NCI-H1092 (cell line): ENCODE results near the gene GCNT2.
"Not testable (repeated sequence)": the region's sequence is repeated elsewhere in the genome, so short reads cannot be mapped to it uniquely, and the experiment has no call there.

Experiments
- DNase-seq: peaks from one replicate; lab custom pipeline; 2025; lab: John Stamatoyannopoulos, UW

The GCNT2 gene

DNA sequence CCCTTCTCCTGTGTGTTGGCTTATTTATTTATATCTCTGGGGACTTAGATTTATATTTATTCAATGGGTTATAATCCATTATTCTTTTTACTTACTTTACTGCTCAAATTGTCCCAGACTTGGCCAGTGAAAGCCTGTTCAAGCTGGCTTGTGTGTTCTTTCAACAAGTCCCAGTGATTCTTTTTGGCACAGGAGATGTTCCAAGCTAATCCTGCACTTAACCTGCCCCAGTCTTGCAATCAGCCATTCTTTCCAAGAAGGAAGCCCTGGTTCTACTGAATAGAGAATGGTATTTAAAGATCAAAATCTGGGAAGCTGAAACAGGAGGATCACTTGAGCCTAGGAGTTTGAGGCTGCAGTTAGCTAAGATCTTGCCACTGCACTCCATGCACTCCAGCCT, 26.7 kb downstream of the GCNT2 start:
- no peak for DNase-seq

- no peak for DNase-seq
Measured at GRCh38 chr6:10550764-10551163, 29.6 kb downstream of the GCNT2 start.

DNA sequence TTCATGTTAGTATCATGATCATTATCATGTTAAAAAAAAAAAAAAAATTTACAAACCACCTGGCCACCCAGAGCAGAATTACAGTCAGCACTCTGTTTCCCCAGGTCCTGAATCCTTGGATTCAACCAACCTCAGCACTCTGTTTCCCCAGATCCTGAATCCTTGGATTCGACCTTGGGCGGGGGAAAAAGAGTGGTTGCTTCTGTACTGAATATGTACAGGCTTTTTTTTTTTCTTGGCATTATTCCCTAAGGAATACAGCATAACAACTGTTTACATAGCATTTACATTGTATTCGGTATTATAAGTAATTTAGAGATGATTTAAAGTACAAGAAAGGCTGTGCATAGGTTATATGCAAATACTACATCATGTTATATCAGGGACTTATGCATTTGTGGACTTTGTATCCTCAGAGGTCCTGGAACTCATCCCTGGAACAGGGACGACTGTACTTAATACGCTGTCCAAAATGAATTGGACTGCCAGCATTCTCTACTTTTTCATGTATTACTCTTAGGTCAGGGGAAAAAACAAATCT, 31.2 kb downstream of the GCNT2 start:
- DNase-seq, result no peak

DNA sequence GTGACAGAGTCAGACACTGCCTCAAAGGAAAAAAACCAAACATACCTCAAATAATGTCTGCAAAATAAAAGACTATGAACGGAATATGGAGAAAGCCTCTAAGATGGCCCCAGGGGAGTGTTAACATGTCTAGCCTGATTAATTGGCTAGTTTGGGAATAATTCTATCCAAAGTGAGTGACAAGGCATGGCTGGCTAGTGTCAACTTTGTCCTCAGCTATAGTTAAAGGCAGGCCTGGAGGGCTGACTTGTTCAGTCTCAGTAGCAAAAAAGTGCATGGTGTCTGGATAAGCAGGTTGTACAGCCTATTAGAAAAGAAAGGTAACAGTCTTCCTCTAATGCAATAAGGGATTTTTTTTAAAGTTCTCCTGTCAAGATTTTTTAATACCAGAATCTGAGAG, 32.7 kb downstream of the GCNT2 start:
- no peak for DNase-seq

DNA sequence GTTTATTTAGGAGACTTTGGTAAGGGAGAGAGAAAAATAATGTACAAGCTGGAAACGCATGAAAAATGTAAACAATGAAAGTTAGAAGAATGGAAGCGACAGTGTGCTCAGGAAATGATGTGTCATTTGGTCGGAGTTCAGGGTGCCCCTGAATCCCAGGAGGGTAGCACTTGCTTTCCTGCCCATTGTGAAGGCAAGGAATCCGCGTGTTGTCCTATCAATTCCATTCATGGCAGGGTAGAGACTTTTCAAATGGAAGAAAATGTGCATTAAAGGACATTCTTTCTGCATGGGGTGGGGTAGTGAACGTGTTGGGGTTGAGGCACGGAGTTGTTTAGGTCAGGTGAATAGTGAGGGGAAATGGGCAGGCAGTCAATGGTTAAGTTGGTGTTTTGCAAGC, 33.7 kb downstream of the GCNT2 start:
- DNase-seq, result no peak

GRCh38 chr6:10555625-10556309, 34.6 kb downstream of the GCNT2 start:
- peak; percentile 30 for DNase-seq

DNA sequence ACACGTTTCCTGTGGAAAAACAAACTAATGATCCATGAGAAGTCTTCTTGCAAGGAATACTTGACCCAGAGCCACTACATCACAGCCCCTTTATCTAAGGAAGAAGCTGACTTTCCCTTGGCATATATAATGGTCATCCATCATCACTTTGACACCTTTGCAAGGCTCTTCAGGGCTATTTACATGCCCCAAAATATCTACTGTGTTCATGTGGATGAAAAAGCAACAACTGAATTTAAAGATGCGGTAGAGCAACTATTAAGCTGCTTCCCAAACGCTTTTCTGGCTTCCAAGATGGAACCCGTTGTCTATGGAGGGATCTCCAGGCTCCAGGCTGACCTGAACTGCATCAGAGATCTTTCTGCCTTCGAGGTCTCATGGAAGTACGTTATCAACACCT, 35.4 kb downstream of the GCNT2 start:
- DNase-seq, result no peak

DNA sequence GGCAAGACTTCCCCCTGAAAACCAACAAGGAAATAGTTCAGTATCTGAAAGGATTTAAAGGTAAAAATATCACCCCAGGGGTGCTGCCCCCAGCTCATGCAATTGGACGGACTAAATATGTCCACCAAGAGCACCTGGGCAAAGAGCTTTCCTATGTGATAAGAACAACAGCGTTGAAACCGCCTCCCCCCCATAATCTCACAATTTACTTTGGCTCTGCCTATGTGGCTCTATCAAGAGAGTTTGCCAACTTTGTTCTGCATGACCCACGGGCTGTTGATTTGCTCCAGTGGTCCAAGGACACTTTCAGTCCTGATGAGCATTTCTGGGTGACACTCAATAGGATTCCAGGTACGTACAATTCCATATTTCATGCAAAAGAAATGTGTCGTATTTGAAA, 35.8 kb downstream of the GCNT2 start:
- no peak for DNase-seq

GRCh38 chr6:10557913-10558312, 36.8 kb downstream of the GCNT2 start:
- DNase-seq, result no peak

DNA sequence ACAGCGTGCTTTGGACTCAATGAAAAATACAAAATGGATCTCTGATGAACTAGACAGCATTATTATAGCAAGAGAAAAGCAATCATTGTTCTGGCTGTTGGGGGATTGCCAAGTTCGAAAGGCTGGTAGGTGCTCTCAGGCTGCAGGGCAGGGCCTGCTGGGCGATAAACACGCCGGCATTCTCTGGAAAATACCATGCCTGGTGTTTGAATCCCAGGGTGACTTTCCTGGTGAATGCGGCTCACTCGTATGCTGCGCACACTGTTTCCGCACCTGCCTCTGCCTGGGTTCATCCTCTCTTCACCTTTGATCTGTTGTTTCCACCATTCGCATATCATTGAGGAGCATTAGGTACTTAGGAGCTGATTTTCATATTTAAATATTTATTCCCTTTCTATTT, 37.4 kb downstream of the GCNT2 start:
- no peak for DNase-seq

GRCh38 chr6:10559522-10560152, 38.5 kb downstream of the GCNT2 start:
- DNase-seq, result no peak

DNA sequence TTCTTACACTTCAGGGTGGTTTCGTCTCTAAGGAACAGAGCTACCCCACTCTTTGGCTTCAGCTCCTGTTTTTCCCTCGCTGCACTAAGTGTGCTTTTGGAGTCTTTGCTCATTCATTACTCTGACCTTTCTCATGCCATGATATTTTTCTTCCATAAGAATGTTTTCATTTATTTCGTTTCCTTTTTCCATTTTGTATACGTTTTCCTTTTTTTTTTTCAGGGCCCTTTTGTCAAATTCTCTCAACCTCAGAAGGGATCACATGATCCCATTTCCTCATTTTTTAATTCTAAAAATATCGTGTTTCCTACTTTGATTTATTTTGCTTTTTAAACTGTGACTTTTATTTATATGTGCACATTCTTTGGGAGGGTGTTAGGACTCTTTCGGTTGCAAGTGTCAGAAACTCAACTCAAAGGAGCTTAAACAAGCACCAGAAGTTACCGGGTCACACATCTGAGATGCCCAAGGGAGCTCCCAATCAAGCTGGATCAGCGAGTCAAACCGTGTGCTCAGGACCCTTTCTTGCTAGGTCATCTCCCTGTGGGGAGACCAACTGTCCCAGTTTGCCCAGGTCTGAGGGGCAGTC, 40.6 kb downstream of the GCNT2 start:
- no peak for DNase-seq

DNA sequence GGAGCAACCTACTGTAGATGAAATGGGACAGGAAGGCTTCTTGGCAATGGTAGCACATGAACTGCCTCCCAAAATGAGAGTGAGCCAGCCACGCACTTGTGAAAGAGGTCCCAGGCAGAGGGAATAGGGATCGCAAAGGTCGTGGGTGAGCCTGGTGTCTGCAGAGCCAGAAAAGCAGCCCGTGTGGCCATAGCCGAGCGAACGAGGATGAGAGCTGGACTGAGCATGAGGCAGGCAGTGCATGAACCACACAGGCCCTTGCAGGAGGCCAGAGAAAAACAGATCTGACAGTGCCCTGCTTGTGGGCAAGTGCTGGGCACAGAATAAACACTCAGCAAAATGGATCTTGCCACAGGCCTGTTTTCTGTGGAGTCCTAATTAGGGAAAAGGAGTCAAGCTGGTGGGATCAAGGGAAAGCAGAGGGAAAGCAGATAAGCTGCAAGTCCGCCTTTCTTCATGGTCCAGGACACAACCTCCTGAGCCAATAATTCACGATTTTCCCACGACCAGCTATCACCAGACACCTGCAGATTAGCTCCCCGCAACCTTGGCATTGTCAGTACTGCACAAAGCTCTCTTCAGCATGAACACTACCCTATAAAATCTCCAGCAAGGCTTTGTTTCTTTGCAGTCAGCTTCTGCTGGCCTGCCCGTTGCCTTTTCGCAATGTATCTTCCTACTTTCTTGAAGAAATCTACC, 44.0 kb downstream of the GCNT2 start:
- DNase-seq, result no peak

DNA sequence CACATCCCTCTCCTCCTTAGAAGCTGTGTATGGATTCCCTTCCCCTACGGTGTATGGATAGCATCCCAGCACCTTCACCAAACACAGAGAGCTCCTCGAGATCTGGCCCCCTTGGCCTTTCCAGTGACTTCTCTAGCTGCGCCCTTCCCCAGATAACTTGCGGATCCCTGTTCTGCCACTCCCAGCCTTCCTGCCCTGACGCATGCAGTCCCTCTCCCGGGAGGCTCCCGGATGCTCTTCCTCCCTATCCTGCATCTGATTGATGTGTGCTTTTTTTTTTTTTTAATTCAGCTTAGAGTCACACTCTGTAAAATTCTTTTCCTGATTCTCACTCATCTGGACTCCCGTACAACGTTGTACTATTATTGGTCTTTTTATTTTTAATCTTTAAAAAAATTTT, 44.8 kb downstream of the GCNT2 start:
- no peak for DNase-seq

DNA sequence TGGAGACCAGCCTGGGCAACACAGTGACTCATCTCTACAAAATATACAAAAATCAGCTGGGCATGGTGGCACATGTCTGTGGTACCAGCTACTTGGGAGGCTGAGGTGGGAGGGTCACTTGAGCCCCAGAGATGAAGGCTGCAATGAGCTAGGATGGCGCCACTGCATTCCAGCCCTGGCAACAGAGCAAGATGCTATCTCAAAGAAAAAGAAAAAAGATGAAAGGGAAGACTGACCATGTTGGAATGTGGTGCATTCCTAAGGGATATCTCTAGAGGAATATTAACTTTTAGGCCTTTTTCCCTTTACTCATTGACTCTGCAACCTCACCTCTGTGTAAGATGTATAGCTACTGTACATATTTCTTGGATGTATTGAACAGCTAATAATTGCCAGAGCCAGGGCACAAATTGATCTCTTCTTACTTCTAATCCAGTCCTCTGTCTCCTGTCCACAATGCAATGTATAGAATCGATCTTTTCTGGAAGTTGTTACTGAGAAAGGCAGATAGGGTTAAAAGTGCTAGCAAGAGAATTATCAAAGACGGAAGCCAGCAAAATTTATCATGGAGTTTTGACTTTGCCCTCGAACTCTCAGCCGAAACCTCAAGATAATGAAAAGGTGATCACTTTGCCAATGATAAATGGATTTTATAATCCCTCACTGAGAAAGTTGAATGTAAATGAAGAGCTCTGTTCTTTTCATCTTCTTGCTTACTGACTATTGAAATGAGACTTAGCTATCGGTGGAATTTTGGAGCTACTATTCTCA, 46.3 kb downstream of the GCNT2 start:
- no peak for DNase-seq

DNA sequence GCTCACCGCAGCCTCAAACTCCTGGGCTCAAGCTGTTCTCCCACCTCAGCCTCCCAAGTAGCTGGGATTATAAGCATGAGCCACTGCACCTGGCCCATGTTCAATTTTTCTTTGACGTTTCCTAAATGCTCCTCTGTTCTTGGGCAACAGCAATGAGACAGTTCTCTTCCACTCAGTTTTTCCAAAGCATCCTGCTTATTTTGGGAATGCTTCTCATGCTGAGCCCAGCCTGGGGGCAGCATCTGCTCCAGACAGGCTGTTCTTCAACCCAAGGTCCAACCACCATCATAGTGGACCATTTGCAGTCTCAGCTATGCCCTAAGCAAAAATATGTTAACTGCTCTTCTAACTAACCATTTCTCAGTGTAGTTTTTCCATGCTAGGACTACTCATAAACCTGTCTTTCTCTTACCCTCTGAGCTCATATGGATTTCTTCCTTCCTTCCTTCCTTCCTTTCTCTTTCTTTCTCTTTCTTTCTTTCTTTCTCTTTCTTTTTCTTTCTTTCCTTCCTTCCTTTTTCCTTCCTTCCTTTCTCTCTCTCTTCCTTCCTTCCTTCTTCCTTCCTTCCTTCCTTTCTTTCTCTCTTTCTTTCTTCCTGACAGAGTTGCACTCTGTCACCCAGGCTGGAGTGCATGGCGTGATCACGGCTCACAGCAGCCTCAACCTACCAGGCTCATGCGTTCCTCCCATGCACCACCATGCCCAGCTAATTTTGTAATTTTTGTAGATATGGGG, 48.4 kb downstream of the GCNT2 start:
- no peak for DNase-seq

GRCh38 chr6:10575519-10575918, 54.4 kb downstream of the GCNT2 start:
- not testable (repeated sequence) for DNase-seq

- DNase-seq, result no peak
Measured at GRCh38 chr6:10576226-10576625, 55.1 kb downstream of the GCNT2 start.

GRCh38 chr6:10577112-10577511, 56.0 kb downstream of the GCNT2 start:
- DNase-seq, result no peak

GRCh38 chr6:10578723-10579122, 57.6 kb downstream of the GCNT2 start:
- no peak for DNase-seq

GRCh38 chr6:10579803-10580202, 58.7 kb downstream of the GCNT2 start:
- no peak for DNase-seq
